ENCODE measurements around the gene RUFY1.

The RUFY1 gene

GRCh38 chr5:179606071-179606909, 55.9 kb downstream of the RUFY1 start:
- no peak for DNase-seq

DNA sequence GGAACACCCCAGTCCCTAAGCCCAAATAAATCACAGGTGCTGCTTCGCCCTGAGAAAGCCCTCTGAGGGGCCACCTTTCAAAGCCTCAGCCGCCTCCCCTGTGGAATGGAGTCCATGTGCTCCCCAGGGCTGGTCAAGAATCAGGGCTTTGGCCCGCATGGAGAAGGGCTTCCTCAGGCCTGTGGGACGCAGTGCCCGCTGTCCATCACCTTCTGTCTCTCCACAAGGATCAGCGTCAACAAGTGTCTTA, 56.5 kb downstream of the RUFY1 start:
- DNase-seq = no peak

DNA sequence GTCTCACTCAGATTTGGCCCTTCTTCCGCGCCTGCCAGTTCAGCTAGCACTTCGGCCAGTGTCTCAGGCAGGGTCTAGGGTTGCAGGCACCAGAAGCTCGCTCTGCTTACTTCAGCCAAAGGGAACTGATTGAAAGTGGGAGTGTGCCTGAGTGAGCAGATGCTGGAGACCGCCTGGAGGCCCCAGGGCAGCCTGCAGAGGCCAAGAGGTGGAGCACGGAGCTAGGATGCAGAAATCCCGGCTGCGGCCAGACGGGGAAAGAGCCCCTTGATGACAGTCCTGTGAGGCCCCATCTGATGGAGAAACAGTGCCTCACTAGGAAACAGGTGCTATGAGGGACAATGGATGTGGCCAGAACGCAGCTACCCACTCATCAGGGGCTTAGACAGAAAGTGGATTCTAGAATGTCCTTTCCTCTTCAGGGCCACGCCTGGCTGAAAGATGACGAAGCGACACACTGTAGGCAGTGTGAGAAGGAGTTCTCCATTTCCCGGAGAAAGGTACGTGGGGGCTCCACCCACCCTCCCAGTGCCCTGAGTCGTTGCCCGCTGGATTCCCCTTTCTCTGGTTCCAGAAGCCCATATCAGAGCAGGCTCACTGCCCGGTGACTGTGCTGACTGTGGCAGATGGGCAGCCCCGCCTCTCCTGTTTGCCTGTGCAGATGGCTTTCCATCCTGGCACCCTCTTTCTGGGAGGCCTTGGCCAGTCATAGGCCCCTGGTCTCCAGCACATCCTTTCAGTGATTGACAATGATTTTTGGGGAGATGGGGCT, 57.0 kb downstream of the RUFY1 start:
- no peak for DNase-seq

GRCh38 chr5:179608131-179608581, 57.8 kb downstream of the RUFY1 start:
- peak; percentile 58 for DNase-seq

GRCh38 chr5:179609834-179610108, 59.4 kb downstream of the RUFY1 start:
- no peak for DNase-seq

DNA sequence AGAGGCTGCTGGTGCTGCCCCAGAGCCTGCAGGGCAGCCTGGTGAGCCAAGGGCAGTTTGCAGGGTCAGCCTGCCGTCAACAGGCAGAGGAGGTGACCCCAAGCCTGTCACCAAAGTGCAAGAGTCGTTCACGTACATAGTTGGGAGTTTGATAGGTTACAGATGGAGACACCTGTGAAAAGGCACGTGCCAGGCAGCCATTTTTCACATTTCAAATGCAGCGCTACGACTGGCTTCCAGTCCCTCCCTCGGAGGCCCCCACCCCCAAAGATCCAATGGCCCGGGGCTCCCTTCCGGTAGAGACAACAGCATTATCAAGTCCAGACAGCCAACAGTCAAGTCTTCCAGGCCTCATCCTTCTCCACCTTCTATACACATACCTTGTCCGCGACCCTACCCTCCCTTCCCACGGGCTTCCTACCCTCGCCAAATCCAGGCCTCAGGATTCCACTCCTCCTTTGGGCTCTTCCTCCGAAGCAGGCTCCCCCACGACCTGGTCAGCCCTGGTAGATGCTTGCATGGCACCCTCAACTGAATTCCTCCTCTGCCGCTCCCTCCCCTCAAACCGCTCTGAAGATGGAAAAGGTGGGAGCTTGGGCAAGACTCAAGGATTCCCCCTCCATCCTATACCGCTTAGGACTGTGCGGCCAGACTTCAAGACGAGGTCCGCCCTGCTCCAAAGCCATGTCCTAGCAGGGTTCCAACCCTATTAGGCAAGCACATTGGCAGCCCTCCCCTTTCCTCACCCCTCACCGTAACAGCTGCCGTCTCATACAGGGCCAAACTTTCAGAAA, 60.0 kb downstream of the RUFY1 start:
- no peak for DNase-seq

DNA sequence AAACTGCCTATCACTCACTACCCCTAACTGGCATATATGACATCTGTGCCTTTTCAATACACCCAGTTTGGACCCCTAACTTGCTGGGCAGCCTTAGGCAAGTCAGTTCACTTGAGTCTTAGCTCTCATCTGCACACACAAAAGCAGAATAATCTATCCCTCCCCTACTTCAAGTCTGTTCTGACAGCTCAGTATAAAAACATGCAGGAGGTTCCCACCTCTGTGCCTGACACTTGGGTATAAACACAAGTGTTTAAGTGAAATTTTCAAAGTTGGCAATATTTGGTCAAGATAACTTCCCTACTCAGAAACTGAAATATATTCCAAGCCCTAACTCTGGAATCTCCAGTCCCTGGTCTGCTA, 60.5 kb downstream of the RUFY1 start:
- no peak for DNase-seq

DNA sequence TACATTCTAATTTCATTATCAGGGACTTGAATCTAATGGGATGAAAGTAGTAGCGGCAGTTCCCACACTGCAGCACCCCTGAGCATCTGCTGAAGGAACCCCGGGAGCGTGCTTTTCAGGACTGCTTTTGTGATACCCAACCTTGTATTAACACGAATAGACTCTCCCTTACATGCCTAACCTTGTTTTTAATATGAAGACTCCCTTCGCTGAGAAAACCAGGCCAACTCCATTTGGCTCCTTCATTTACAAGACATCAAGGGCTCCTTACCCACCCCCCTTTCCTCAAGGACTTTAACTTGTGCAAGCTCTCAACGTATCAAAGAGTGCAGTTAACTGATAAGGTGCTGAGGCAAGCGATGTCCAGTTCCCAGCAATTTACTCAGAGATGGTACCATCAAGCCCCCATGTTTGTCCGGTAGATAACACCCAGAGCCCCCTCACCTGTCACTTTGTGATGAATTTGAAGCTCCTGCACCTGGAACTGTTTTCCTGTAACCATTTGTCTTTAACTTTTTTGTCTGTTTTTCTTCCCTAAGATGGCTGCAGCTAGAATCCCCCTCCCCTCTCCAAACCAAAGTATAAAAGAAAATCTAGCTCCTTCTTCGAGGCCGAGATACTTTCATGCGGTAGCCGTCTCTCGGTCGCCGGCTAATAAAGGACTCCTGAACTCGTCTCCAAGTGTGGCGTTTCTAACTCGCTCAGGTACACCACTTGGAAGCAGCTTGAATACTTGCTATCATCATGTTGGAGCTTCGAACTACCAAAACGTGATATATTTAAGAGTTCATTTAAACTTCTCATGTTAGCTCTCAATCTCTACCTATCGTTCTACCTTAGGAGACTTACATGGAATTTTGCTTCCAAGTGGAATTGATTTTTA, 62.5 kb downstream of the RUFY1 start:
- no peak for DNase-seq

DNA sequence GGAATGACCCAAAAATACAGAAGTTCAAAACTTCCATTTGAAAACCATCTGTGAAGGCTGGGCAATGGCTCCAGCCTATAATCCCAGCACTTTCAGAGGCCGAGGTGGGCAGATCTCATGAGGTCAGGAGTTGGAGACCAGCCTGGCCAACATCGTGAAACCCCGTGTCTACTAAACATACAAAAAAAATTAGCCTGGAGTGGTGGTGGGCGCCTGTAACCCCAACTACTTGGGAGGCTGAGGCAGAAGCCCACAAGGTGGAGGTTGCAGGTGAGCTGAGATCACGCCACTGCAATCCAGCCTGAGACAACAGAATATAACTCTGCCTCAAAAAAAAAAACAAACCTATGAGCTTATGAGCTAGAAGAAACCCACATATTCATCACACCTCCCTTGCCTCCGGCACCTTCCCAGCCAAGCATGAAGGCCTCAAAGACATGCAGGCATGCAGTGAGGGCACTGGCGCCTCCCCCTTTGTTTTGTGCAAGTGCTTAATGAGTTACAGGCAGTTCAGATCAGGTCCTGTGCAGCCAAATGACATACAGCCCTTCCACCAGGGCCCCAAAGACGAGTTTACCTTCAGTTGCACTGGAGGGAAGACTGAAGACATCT, 63.2 kb downstream of the RUFY1 start:
- no peak for DNase-seq

DNA sequence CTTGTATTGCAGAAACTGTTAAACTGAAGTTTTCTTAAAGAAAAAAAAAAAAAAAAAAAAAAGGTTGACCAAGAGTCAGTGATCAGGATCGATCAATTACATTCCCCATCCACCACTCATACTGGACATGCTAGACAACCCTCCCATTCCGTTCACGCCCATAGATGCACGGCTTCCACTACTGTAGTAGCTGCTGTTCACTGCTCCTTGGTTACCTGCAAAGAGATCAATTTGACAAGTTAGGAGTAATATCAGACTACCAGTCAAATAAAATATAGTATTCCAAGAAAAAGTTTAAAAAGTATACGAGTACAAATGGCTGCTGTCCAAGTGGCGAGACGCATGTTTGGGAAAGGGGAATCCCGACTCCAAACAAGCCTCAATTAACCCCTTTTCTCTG, 64.4 kb downstream of the RUFY1 start:
- no peak for DNase-seq

GRCh38 chr5:179615203-179615602, 64.8 kb downstream of the RUFY1 start:
- DNase-seq = no peak

- no peak for DNase-seq
These were observed 65.7 kb downstream of the RUFY1 start for GRCh38 chr5:179616002-179616594.

- DNase-seq = no peak
These were observed 67.6 kb downstream of the RUFY1 start for GRCh38 chr5:179617930-179618329.

DNA sequence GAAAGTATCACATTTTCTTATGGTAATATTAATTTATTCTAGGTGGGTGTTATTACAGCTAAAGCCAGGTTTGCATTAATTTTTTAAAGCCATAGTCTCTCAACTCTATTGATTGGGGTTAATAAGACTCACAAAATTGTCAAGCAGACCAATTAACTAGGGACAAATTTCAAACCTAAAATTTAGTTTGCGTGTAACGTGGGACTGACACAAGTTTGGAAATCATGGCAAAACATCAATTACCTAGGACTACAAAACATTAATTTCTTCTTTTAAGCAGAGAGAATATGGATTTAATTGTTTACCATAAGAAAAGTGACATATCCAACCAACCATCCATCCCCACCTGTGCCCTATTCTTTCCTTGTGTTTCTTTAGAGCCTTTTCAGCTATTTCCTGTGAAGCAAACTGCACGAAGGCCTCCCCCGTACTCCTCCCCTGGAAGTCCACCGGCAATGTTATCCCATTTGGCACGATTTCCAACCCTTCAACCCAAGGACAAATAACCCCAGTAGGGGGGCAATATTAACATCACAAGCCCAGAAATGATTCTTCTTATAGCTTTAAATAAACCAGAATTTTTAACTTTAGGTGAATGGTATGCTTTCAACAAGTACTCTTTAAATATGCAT, 68.7 kb downstream of the RUFY1 start:
- DNase-seq = no peak

DNA sequence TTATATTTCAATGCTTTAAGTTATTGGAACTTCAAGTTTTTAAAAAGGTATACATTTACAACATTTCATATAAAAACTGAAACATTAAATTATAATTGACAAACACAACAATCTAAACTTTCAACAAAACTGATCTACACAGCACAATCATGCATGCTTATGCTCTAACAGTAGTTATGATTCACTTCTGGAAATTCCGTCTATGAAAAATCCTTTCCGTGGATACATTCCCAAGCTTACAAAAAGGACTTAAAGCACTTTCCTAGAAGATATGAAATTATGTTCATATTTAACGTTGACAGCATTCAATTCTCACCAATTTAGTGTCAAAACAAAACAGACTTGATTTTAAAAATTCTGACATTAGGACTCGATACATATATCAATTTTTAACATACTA, 69.4 kb downstream of the RUFY1 start:
- no peak for DNase-seq

- no peak for DNase-seq
These were observed 69.9 kb downstream of the RUFY1 start for GRCh38 chr5:179620293-179620692.

GRCh38 chr5:179620703-179621350, 70.5 kb downstream of the RUFY1 start:
- DNase-seq = no peak

DNA sequence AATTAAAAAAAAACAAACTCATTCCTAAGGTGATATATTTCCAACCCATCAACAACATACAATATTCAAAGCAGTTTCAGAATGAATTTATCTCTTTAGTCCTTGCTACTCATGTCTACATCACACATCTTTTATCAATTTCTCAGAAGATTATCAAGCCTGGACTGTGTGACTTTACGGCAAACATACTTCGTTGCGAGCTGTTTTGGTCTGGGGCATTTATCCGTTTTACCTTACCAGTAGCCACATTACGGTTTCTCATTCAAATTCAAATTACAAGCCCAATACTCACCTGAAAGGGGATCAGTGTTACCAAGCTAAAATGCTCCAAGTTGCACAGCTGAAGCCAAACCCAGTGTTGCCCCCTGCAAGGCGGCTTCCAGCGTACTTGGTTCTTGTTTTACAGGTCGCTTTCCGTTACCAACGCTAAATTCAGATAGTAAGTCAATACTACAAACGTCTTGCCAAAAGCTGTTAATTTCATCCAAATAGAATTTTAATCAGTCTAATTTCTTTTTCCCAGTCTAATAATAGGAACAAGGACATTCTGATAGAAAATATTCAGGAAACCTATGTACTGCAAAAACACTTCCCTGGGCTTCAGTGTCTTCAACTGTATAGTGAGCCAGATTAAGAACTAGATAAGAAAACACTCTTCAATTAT, 71.3 kb downstream of the RUFY1 start:
- DNase-seq = no peak

DNA sequence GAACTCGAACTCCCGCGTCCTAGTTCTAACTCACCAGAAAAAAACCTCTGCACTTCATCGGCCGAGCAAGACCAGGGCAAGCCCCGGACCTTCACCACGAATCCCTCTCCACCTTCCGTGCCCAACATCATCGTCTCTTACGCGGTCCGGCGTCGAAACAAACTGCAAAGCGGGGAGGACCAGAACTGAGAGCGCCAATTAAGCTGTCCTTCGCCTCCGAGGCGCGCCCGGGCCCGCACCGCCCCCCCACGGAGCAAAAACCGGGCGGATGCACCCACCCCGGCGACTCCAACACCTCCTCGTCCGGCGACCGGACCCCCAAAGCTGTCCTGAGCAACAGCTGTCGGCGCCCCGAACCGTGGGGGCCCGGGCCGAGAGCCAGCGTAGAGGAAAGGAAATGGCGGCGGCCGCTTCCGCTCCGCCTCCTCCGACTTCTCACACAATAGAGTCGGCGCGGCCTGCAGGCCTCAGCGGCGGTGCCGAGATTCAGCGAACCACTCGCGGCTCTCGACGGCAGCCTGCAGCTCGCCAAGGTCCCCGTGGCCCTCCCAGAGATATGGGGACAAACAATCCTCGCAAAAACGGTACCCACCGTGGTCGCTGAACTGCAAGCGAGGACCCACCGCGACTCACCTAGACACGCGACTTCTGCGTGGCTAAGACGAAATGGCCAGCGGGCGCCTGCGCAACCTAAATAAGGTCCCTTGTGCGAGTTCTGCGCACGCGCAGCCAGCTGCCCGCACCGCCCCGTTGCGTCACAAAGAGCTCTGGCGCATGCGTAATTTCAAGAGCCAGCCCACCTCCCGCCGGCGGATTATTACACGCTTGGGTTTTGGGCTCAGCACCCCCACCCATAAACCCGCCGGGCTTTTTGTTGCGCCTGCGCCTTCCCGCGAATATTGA, 72.9 kb downstream of the RUFY1 start, which contains the start of gene HNRNPH1:
HNRNPH1 (minus strand) TSS at position 669 of the 903 bp plus-strand sequence; CDS start at position 131, 538 bp downstream.
- peak; percentile 99 for DNase-seq

All from MV-4-11 (cell line).